ENCODE results near the gene TIA1.

DNA sequence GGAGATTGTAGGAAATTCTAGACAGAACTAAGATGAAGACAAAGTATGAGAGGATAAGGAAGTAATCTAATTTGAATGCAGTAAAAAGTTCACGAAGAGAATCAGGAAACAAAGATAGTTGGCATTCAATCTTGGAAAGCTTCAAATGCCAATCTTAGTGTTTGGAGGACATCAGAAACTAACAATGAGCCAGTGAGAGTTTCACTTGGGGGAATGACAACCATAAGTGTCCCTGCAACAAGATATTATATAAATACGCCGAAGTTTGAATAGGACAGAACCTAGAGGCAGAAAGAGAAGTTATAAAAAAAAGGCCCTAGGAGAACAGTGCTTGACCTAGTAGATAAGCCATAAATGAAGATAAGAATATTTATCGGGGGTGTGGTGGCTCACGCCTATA is 34.0 kb upstream of the TIA1 start:
- TF ChIP-seq, protein P1, sequence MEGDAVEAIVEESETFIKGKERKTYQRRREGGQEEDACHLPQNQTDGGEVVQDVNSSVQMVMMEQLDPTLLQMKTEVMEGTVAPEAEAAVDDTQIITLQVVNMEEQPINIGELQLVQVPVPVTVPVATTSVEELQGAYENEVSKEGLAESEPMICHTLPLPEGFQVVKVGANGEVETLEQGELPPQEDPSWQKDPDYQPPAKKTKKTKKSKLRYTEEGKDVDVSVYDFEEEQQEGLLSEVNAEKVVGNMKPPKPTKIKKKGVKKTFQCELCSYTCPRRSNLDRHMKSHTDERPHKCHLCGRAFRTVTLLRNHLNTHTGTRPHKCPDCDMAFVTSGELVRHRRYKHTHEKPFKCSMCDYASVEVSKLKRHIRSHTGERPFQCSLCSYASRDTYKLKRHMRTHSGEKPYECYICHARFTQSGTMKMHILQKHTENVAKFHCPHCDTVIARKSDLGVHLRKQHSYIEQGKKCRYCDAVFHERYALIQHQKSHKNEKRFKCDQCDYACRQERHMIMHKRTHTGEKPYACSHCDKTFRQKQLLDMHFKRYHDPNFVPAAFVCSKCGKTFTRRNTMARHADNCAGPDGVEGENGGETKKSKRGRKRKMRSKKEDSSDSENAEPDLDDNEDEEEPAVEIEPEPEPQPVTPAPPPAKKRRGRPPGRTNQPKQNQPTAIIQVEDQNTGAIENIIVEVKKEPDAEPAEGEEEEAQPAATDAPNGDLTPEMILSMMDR (IDR thresholded peaks at IDR 0.05; ENCODE audit: low read depth, low read length, poor library complexity, severe bottlenecking), result no peak
- no peak for TF ChIP-seq EZH2phosphoT487 (IDR thresholded peaks at IDR 0.05; ENCODE audit: borderline replicate concordance, low read length)
